ENCODE data around the gene MTF2.

DNA sequence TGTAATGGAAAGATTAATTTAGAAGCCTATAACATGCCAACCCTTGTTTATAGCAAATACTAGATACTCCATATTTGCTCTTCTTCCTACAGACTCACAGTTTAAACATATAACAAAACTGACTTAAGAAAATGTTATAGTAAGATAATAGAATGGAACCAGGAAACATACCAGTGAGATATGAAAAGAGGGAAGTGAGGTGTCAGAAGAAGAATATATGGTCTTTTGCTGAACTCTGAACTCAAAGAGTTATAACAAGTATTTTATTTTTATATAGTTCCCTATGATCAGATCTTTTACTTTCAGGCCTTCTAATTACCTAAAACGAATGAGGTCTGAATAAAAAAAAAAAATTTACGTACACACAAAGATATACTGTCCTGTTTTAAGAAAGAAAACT lies 80.3 kb downstream of the MTF2 start:
- TF ChIP-seq, protein P1, sequence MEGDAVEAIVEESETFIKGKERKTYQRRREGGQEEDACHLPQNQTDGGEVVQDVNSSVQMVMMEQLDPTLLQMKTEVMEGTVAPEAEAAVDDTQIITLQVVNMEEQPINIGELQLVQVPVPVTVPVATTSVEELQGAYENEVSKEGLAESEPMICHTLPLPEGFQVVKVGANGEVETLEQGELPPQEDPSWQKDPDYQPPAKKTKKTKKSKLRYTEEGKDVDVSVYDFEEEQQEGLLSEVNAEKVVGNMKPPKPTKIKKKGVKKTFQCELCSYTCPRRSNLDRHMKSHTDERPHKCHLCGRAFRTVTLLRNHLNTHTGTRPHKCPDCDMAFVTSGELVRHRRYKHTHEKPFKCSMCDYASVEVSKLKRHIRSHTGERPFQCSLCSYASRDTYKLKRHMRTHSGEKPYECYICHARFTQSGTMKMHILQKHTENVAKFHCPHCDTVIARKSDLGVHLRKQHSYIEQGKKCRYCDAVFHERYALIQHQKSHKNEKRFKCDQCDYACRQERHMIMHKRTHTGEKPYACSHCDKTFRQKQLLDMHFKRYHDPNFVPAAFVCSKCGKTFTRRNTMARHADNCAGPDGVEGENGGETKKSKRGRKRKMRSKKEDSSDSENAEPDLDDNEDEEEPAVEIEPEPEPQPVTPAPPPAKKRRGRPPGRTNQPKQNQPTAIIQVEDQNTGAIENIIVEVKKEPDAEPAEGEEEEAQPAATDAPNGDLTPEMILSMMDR (IDR thresholded peaks at IDR 0.05), result no peak
- TF ChIP-seq POLR2A (IDR thresholded peaks at IDR 0.05), result no peak

Data from uterus (tissue), 2 donors.